Nephron progenitor cell (in vitro differentiated cells): Measurements from ENCODE around the gene COA8.
"Not testable (repeated sequence)": the region's sequence is repeated elsewhere in the genome, so short reads cannot be mapped to it uniquely, and the experiment has no call there.

Experiments
- DNase-seq: peaks from one replicate; pipeline ENCODE4 v3.0.0; 2021
- H3K27ac Mint-ChIP-seq: 2 replicates; pipeline ENCODE4 v1.8.0; 2021; ENCODE audit warnings: mild to moderate bottlenecking, moderate library complexity, mixed read lengths
- H3K27me3 Mint-ChIP-seq: 2 replicates; pipeline ENCODE4 v1.8.0; 2021; ENCODE audit warnings: mild to moderate bottlenecking, low read depth, mixed read lengths; ENCODE audit not compliant: poor library complexity
- H3K36me3 Mint-ChIP-seq: 2 replicates; pipeline ENCODE4 v1.8.0; 2021; ENCODE audit warnings: low read depth, mixed read lengths
- H3K4me1 Mint-ChIP-seq: 2 replicates; pipeline ENCODE4 v1.8.0; 2021; ENCODE audit warnings: mixed read lengths
- H3K4me3 Mint-ChIP-seq: 2 replicates; pipeline ENCODE4 v1.8.0; 2021; ENCODE audit warnings: mild to moderate bottlenecking, moderate library complexity, mixed read lengths
- H3K9me3 Mint-ChIP-seq: 2 replicates; pipeline ENCODE4 v1.8.0; 2021; ENCODE audit warnings: mild to moderate bottlenecking, moderate library complexity, mixed read lengths
- TF ChIP-seq, protein P1 (sequence below): fragments of 200-600 bp; sonication (generic); IDR thresholded peaks from 2 replicates; pipeline ENCODE4 v1.5.0; 2021; ENCODE audit warnings: antibody characterized with exemption

COA8 gene

DNA sequence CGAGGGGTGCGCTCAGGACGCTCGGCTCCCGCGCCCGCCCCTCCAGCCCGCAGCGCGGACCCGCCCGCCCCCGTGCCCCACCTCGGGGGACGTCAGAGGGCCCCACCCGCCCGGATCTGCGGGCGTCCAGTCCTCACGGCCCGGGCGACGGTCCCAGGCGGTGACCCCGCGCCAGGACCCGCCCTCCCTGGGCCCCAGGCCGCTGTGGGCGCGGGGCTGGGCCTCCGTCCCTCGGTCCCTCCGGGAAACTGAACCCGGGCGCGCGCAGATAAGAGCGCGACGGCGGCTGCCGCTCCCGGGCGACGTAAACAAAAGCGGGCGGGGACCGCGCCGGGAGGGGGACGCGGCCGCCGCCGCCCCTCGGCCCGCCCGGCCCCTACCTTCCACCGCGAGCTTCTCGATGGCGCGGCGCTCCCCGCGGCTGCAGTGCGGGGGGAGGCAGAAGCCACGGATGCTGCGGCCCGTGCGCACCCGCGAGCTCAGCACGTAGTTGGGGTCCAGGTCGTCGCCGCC lies 41.3 kb upstream of the COA8 start:
- H3K4me3 Mint-ChIP-seq: peak overlapping the region; percentile 72
- DNase-seq: no peak
- H3K27ac Mint-ChIP-seq: no peak overlapping the region
- peaks cover 8% of the 10 kb centered on the region for H3K36me3 Mint-ChIP-seq
- TF ChIP-seq, protein P1, sequence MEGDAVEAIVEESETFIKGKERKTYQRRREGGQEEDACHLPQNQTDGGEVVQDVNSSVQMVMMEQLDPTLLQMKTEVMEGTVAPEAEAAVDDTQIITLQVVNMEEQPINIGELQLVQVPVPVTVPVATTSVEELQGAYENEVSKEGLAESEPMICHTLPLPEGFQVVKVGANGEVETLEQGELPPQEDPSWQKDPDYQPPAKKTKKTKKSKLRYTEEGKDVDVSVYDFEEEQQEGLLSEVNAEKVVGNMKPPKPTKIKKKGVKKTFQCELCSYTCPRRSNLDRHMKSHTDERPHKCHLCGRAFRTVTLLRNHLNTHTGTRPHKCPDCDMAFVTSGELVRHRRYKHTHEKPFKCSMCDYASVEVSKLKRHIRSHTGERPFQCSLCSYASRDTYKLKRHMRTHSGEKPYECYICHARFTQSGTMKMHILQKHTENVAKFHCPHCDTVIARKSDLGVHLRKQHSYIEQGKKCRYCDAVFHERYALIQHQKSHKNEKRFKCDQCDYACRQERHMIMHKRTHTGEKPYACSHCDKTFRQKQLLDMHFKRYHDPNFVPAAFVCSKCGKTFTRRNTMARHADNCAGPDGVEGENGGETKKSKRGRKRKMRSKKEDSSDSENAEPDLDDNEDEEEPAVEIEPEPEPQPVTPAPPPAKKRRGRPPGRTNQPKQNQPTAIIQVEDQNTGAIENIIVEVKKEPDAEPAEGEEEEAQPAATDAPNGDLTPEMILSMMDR: no peak
- no peaks in the 10 kb centered on the region for H3K9me3 Mint-ChIP-seq
- peaks cover 26% of the 10 kb centered on the region for H3K27me3 Mint-ChIP-seq
- peaks cover 67% of the 10 kb centered on the region for H3K4me1 Mint-ChIP-seq

DNA sequence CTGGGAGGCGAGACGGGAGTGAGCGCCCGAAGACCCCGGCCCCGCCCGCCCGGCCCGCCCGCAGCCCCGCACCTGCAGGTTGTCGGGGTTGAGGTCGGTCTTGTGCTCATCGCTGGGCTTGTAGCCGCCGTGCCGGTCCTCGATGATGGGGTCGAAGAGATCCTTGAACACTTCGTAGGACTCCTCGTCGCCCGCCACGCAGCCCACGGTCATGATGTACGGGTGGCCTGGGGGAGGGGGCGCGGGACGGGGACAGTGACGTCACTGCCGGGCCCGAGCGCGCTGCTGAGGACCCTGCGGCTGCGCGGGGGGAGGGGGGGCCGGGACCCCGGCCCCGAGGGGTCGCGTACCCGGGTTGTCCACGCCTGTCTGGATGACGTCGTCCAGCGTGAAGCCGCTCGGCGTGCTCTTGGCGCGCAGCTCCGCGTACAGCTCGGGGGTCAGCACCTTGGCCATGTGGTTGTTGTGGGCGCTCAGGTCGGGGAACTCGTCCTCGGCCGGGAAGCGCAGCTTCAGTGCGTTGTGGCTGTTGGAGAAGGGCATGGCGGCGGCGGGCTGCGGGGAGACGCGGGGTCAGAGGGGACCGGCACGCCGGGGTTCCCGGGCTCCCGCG lies 40.7 kb upstream of the COA8 start:
- TF ChIP-seq, protein P1: no peak
- DNase-seq: peak; percentile 60
- no peak overlapping the region for H3K27ac Mint-ChIP-seq
- peaks cover 26% of the 10 kb centered on the region for H3K27me3 Mint-ChIP-seq
- H3K36me3 Mint-ChIP-seq: peaks cover 8% of the 10 kb centered on the region
- H3K4me3 Mint-ChIP-seq: peak overlapping the region; percentile 77
- peaks cover 67% of the 10 kb centered on the region for H3K4me1 Mint-ChIP-seq
- no peaks in the 10 kb centered on the region for H3K9me3 Mint-ChIP-seq

DNA sequence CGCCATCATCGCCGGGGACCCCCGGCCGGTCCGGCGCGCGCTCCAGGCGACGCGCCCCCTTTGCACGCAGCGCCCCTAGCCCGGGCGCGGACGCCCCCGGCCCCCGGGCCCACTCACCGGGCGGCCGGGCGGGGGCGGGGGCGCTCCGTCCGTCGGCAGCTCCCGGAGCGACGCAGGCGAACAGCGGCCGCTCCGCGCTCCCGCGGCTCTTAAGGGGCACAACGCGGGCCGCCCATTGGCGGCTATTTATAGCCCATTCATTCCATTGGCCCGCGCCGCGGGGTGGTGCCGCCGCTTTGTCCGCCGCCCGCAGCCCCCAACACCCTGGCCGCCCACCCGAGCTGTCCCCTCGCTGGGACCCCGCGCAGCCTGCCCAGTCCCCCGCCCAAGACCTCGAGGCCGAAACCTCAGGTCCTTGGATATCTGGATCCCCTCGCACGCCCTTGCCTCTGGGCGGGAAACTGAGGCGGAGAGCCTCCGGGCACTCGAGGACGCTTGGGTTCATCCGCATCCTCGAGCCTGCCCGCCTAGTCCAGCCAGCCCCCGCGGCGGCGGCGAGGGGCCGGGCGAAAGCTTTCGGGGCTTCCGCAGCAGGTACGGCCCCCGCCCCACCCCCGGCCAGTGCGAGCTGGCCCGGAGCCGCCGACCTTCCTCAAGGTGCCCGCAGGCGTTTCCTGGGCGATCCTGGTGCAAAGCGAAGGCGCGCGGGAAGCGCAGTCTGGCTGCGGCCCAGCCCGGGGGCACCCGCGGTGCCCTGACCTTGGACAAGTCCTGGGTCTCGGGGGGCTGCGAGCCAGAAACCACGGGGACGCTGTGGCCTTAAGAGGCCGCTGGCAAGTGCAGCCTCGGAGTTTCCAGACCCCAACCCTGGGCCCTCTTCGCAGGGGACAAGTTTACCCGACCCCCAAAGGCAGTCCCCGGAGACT lies 39.8 kb upstream of the COA8 start, which contains the start of gene CKB:
CKB (minus strand) TSS at position 182 of the 926 bp plus-strand sequence. CDS start 337 bp downstream, outside the sequence.
- H3K9me3 Mint-ChIP-seq: no peaks in the 10 kb centered on the region
- H3K27me3 Mint-ChIP-seq: peaks cover 23% of the 10 kb centered on the region
- H3K27ac Mint-ChIP-seq: no peak within 1 kb of the TSS
- peaks cover 8% of the 10 kb centered on the region for H3K36me3 Mint-ChIP-seq
- H3K4me3 Mint-ChIP-seq: peak within 1 kb of the TSS; percentile 77
- TF ChIP-seq, protein P1: no peak
- DNase-seq: peak; percentile 81
- peaks cover 68% of the 10 kb centered on the region for H3K4me1 Mint-ChIP-seq

DNA sequence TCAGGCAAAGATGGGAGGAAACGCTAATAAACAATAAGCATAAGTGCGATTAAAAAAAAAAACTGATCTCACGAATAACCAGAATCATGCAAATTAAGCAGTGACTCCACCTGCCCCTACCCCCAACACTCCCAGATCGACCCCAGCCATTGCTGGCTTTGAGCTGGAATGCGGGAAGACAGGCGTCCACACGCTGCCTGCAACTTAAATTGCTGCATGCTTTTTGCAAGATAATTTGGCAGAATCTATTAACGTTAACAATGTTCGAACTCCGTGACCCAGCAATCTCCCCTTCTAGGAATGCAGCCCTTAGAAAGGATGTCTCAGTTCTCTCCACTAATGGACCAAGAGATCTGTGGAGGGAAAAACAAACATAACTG lies 39.2 kb upstream of the COA8 start:
- H3K36me3 Mint-ChIP-seq: peaks cover 8% of the 10 kb centered on the region
- peak overlapping the region; percentile 70 for H3K4me3 Mint-ChIP-seq
- no peaks in the 10 kb centered on the region for H3K9me3 Mint-ChIP-seq
- H3K27ac Mint-ChIP-seq: no peak overlapping the region
- DNase-seq: no peak
- H3K27me3 Mint-ChIP-seq: peaks cover 19% of the 10 kb centered on the region
- TF ChIP-seq, protein P1: no peak
- peaks cover 68% of the 10 kb centered on the region for H3K4me1 Mint-ChIP-seq

DNA sequence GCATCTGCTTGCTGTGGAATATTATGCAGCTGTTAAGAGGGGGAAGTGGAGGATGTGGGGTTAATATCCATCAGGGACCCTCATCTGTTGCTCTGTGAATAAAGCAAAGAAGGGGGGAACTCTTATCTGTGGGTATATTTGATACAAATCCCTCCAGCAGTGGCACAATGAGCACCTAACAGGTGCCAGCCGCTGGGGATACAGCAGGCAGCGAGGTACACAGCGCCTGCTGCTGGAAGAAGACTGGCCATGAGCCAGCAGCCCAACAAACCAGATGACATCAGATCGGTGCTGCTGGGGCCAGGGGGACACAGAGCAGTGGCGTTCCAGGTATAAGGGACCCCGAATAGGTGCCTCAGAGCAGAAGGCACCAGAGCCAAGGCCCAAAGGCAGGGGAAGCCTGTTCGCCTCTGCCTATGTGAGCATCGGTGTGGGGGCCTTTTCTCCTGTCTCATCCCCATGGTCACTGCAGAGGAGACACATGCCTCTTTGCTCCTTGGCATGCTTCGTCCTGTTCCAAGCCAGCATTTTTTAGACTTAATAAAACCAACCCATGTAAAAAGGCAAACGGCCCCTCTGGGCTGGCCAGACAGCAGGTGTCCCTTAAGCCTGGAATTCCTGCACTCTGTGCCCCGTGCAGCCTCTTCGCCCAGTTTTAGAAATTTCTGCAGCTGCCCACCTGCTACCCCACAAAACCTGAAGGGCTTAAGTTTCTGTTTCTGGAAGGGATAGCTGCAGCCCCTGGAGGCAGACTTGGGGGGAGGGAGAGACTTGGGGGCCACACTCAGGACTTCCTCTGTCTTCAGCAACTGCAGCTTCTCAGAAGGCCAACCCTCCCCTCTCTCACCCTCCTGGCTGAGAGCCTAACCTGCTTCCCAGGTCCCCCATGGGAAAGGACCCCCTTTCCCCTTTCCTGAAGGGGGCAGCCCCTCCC lies 38.5 kb upstream of the COA8 start:
- H3K36me3 Mint-ChIP-seq: peaks cover 8% of the 10 kb centered on the region
- H3K4me3 Mint-ChIP-seq: peak overlapping the region; percentile 70
- TF ChIP-seq, protein P1: no peak
- H3K27ac Mint-ChIP-seq: no peak overlapping the region
- peaks cover 65% of the 10 kb centered on the region for H3K4me1 Mint-ChIP-seq
- DNase-seq: no peak
- H3K27me3 Mint-ChIP-seq: peaks cover 18% of the 10 kb centered on the region
- no peaks in the 10 kb centered on the region for H3K9me3 Mint-ChIP-seq

DNA sequence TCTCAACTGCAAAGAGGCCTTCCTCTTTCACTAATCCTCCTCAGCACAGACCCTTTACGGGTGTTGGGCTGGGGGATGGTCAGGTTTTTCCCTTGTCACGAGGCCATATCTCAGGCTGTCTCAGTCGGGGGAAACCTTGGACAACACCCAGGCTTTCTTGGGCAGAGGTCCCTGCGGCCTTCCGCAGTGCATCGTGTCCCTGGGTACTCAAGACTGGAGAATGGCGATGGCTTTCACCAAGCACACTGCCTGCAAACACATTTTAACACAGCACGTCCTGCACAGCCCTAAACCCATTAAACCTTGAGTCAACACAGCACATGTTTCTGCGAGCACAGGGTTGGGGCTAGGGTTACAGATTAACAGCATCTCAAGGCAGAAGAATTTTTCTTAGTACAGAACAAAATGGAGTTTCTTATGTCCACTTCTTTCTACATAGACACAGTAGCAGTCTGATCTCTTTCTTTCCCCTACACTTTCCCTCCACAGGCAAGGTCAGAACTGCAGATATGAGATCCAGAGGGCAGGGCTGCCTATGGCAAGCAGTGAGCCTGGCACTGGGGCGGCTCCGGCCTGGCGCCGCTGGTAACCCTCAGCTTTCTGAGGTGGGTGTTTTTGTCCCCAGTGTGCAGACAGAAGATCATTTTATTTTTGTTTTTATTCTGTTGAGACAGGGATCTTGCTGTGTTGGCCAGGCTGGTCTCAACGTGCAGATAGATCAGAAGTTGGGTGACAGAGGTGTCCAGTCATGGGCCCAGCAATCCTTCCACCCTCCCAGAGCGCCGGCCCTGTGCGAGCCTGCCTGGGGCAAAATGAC lies 37.1 kb upstream of the COA8 start:
- Mint-ChIP-seq H3K4me1 (peaks cover 68% of the 10 kb centered on the region), H3K27me3 (peaks cover 18% of the 10 kb centered on the region), H3K4me3 (peak overlapping the region; percentile 57), H3K27ac (peak overlapping the region; percentile 83)
- not testable (repeated sequence) for DNase-seq, H3K36me3 Mint-ChIP-seq, H3K9me3 Mint-ChIP-seq
